ENCODE results near the gene CD4. TPM values are rescaled to one million over a fixed set of nuclear protein-coding genes. Genes with fewer than 3 reads are reported as not detected.
A peak's percentile ranks its signal among the peaks of the same experiment; 100 is the strongest.

Gene CD4
- total RNA-seq, 2 donors from 2014 or later: 4.3 to 18.1 TPM

DNA sequence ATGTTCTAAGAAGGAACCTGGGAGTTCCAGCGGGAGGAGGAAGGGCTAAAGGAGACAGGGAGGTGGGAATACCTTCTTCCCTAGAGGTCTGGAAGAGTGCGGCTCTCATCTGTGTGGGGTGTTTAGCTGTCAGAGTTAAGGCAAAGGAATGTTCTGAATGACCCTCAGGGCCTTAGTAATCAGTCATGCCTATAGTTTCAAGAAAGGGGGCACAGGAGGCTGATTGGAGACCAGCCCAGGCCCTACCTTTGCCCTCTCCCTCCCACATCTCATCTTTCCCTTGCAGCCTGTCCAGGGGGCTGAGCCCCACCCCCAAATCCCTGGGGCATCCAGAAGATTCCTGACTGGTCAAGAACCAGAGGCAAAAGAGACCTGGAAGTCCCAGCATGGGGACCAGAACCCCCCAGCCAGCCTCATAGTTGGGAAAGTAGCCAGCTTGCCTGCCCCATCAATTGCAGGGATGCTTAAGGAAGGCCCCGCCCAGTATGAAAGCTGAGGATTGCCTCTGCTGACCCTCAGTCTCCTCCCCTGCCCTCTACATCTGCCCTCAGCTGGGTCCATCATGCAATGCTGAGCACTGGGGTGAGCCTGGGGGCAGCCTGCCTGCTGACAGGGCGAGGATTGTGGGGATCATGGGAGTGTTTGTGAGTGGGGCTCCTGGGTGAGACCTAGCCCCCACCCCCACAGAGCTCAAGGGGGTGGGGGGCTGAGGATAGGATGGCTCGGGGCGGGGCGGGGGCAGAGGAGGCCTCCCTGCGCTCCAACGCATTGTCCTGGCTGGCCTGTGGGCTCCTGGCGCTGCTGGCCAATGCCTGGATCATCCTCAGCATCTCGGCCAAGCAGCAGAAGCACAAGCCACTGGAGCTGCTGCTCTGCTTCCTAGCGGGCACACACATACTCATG is 34.1 kb downstream of the CD4 start:
- ATAC-seq (no peak), DNase-seq (no peak)
- intact Hi-C loops (cut with DNase I, micrococcal nuclease): loop anchor here in 1 of 2 donors (10.0 kb wide), 1 partner anchor 69 kb away; the partner anchor contains the start of gene MLF2

DNA sequence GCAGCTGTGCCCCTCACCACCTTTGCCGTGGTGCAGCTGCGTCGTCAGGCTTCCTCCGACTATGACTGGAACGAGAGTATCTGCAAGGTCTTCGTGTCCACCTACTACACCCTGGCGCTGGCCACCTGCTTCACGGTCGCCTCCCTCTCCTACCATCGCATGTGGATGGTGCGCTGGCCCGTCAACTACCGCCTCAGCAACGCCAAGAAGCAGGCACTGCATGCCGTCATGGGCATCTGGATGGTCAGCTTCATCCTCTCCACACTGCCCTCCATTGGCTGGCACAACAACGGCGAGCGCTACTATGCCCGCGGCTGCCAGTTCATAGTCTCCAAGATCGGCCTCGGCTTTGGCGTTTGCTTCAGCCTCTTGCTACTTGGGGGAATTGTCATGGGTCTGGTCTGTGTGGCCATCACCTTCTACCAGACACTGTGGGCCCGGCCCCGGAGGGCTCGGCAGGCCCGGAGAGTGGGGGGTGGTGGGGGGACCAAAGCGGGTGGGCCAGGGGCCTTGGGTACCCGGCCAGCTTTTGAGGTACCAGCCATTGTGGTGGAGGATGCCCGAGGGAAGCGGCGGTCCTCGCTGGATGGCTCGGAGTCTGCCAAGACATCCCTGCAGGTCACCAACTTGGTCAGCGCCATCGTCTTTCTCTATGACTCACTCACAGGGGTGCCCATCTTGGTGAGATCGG is 34.9 kb downstream of the CD4 start:
- intact Hi-C loops (cut with DNase I, micrococcal nuclease): loop anchor here in 1 of 2 donors (10.0 kb wide), 1 partner anchor 69 kb away; the partner anchor contains the start of gene MLF2
- ATAC-seq: no peak
- DNase-seq: peak in 1 of 2 donors; percentile 29

DNA sequence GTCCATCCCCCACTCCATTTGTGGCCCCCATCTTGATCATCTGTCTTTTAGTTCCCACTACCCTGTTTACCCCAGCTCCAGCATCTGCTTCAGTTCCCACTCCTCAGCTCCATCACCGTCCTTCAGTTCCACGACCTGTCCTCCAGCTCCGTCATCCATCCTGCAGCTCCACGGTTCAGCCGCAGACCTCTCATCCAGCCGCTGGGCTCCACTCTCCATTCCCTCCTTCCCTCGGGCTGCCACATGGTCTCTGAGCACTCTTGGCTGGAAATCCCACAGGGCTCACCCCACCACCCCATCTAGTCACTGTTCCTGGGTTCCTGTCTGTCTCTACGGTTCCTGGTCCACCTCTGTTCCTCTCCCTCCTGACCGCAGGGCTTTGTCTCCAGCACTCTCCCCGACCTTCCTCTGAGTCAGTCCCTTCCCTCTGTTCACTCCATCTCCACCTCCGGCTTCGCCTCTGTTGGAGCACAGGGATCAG is 35.6 kb downstream of the CD4 start:
- no peak for ATAC-seq
- intact Hi-C loops (cut with DNase I, micrococcal nuclease): loop anchor here (5.0 to 10.0 kb wide), 2 partner anchors 70 to 88 kb away; partner anchors contain the start of gene MLF2 (in 1 of the 2)
- DNase-seq: no peak

DNA sequence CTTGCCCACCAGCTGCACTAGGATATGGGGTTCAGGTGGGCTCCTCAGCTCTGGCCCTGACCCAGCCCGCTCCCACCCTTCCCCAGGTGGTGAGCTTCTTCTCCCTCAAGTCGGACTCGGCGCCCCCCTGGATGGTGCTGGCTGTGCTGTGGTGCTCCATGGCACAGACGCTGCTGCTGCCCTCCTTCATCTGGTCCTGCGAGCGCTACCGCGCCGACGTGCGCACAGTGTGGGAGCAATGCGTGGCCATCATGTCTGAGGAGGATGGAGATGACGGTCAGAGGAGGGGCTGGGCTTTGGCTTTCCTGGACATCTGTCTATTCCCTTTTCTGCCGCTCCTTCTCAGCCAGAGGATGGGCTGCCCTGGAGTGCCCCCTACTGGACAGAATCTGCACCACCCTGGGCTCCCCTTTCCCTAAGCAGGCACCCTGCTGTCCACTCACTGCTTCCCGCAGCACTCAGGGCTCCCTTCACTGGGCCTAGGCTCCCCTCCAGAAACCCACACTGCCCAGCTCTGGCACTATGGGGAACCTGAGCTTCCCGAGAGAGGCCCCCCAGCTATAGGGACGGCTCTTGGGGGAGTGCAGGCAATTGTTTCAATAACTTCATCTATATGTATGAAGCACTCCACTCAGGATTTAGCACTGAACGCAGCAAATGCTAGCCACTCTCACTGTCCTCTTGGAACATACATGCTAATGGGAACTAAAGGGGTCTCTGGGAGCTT is 36.2 kb downstream of the CD4 start:
- DNase-seq: peak; percentile 71 to 88
- intact Hi-C loops (cut with DNase I, micrococcal nuclease): loop anchor here (5.0 to 10.0 kb wide), 2 partner anchors 71 to 88 kb away; partner anchors contain the start of gene MLF2 (in 1 of the 2)
- ATAC-seq: peak; percentile 79

DNA sequence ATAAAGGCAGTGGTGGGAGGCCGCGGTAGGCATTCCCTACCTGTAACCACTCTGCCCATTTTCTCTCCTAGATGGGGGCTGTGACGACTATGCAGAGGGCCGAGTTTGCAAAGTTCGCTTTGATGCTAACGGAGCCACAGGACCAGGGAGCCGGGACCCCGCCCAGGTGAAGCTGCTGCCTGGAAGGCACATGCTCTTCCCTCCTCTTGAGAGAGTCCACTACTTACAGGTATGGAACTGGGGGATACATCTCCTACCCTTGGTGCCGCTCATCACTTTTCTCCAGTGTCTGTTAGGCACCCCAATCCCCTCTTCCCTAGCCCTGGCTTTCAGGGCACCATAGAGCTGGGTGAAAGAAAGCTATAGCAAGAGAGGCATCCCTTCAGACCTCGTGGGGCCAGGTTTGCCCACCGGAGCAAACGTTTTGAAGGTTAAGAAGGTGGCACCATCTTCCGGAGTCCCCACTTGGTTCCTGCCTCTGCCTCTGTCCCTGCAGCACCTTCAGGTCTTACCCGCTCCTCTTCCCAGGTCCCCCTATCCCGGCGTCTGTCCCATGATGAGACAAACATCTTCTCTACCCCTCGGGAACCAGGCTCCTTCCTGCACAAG is 36.9 kb downstream of the CD4 start:
- DNase-seq (no peak), ATAC-seq (no peak)
- intact Hi-C loops (cut with DNase I, micrococcal nuclease): loop anchor here (5.0 to 10.0 kb wide), 2 partner anchors 71 to 89 kb away; partner anchors contain the start of gene MLF2 (in 1 of the 2)

DNA sequence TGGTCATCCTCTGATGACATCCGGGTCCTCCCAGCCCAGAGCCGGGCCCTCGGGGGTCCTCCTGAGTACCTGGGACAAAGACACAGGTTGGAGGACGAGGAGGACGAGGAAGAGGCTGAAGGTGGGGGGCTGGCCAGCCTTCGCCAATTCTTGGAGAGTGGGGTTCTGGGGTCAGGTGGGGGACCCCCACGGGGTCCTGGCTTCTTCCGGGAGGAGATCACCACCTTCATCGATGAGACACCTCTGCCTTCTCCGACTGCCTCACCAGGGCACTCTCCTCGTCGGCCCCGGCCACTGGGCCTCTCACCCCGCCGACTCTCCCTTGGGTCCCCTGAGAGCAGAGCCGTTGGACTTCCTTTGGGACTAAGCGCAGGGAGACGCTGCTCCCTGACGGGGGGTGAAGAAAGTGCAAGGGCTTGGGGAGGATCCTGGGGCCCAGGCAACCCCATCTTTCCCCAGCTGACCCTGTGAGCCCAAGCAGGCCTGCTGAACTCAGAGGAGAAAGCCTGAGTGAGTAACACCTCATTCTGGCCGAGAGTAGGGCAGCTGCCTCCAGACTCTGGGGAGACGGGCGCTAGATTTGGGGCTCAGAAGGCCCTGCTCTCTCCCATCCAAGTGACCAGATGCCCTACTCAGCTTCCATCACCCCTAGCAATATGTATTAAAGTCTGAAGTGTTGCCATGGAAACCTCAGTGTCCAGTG is 37.6 kb downstream of the CD4 start:
- intact Hi-C loops (cut with DNase I, micrococcal nuclease): loop anchor here (5.0 to 10.0 kb wide), 2 partner anchors 72 to 90 kb away; partner anchors contain the start of gene MLF2 (in 1 of the 2)
- ATAC-seq: no peak
- DNase-seq: no peak

DNA sequence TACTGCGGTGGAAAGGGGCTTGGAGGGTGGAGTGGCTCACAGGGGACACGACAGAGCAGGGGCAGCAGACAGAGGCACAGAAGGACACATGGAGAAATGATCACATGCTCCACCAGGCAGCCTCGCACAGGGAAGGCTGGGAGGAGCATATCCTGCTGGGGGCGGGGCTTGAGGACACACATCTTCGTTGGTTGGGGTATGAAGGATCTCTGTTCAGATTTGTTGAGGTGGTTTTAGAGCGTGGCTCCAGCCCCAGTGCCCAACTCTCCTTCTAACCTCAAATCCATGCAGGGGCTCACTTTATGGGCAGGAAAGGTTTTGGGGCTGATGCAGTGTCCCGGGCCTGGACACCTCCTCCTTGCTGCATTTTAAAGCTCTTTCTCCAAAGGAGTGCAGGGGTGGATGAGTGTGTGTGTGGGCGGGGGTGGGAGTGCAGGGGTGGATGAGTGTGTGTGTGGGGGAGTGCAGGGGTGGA is 38.1 kb downstream of the CD4 start:
- ATAC-seq (peak; percentile 48), DNase-seq (peak; percentile 83)
- intact Hi-C loops (cut with DNase I, micrococcal nuclease): loop anchor here (5.0 to 10.0 kb wide), 2 partner anchors 73 to 90 kb away; partner anchors contain the start of gene MLF2 (in 1 of the 2)

DNA sequence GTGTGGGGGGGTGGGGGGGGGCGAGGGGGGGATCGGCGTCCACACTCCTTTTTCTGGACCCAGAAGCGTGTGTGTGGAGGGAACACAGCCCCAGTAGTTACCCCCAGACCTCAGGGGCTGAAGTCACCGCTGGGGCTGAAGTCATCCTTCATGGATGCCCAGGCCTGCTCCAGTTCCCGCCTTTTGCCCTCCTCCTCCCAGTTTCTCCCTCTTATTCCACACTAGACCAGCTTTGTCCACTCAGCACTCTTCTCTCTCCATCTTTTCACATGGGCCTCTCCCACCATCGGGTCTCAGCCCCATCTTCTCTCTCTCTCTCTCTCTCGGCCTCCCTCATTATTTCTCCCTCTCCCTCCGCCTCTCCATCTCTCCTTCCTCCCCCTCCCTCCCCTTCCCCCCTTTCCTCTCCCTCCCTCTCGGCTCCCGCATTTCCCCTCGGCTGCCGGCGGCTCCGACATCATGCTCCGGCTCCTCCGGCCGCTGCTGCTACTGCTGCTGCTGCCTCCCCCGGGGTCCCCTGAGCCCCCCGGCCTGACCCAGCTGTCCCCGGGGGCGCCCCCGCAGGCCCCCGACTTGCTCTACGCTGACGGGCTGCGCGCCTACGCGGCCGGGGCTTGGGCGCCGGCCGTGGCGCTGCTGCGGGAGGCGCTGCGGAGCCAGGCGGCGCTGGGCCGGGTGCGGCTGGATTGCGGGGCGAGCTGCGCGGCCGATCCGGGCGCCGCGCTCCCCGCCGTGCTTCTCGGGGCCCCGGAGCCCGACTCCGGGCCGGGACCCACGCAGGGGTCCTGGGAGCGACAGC is 38.9 kb downstream of the CD4 start, which contains the start of gene P3H3:
TSS of gene P3H3 (plus strand) at position 426 of the 799 bp plus-strand sequence. CDS start at position 460, 34 bp downstream.
- intact Hi-C loops (cut with DNase I, micrococcal nuclease): loop anchor here (5.0 to 10.0 kb wide), 2 partner anchors 73 to 91 kb away; partner anchors contain the start of gene MLF2 (in 1 of the 2)
- peak; percentile 39 for ATAC-seq
- DNase-seq: no peak

DNA sequence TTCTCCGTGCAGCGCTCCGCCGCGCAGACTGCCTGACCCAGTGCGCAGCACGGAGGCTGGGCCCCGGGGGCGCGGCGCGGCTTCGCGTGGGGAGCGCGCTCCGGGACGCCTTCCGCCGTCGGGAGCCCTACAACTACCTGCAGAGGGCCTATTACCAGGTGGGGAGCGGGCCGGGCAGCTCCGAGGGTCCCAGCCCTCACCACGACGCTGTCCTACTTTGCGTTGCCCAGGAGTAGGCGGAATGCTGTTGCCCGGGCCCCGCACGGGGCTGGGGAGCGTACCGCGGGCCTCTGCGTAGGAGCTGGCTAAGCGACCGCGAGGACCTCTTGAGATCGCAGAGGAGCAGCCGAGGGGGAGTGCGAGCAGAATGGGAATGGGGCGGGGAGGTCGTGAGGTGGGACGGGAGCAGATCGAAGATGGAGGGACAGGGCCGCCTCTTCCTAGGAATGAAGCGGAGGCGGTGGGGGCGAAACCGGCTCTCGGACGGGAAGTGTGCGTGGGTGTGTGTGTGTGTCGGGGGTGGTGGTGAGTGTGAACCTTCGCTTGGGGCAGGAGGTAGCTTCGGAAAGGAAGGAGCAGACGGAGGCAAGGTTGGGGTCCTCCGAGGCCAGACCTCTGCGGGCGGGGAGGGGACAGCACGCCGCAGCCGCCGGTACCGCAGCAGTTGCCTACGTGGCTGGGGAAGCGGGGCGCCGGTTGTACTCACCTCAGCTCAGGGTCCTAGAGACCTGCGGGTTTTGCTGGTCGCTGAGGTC is 39.6 kb downstream of the CD4 start:
- DNase-seq (peak; percentile 57 to 58), ATAC-seq (peak; percentile 31)
- intact Hi-C loops (cut with DNase I, micrococcal nuclease): loop anchor here (5.0 to 10.0 kb wide), 2 partner anchors 74 to 92 kb away; partner anchors contain the start of gene MLF2 (in 1 of the 2)

DNA sequence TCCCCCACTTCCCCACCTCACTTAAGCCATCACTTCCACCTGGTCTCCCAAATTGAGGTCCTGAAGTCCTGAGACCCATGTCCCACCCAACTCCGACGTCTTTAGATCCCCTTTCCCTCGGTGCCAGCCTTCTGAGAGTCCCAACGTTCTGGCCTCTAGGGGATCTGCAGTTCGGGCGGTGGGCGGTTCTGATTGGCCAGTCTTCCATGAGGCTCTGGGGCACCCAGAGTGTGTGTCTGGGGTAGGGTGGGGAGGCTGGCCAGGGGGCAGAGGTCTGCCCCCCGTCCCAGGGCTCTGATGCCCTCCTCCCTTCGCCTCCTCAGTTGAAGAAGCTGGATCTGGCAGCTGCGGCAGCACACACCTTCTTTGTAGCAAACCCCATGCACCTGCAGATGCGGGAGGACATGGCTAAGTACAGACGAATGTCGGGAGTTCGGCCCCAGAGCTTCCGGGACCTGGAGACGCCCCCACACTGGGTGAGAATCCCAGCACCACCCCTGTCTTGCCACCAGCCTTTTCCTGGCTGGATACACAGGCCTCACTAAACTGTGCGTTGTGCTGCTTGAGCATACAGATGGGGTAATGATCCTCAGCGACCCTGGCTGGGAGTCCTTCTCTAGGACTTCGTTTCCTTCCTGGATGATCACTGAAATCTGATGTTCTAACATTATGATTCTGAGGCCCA is 40.4 kb downstream of the CD4 start:
- intact Hi-C loops (cut with DNase I, micrococcal nuclease): loop anchor here (5.0 to 10.0 kb wide), 2 partner anchors 75 to 92 kb away; partner anchors contain the start of gene MLF2 (in 1 of the 2)
- ATAC-seq: peak; percentile 4
- DNase-seq: no peak

DNA sequence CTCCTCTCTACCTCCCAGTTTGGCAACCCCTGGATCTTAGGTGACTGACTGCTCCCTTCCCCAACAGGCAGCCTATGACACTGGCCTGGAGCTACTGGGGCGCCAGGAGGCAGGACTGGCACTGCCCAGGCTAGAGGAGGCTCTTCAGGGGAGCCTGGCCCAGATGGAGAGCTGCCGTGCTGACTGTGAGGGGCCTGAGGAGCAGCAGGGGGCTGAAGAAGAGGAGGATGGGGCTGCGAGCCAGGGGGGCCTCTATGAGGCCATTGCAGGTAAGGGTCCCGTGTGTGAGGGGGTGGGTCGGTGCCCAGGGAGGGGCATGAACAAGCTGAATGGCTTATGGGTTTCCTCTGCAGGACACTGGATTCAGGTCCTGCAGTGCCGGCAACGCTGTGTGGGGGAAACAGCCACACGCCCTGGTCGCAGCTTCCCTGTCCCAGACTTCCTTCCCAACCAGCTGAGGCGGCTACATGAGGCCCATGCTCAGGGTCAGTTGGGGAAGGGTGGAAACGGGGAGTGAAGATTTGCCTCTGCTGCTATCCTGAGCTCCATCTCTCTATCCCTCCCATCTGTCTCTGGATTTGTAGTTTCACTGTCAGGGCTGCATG is 41.1 kb downstream of the CD4 start:
- no peak for ATAC-seq
- DNase-seq: no peak
- intact Hi-C loops (cut with DNase I, micrococcal nuclease): no loop called here

DNA sequence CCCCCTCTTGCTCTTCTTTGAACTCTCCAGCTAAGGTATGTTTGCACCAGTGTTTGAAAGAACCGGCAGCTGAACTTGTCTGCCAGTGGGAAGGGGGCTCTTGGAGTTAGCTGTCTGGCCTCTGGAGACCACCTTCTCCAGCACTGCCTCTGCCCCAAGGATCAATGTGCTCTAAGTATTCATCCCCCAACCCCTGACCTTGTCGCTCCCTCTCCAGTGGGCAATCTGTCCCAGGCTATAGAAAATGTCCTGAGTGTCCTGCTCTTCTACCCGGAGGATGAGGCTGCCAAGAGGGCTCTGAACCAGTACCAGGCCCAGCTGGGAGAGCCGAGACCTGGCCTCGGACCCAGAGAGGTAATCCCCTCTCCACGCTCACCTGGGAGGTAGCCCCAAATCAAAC is 41.7 kb downstream of the CD4 start:
- ATAC-seq (no peak), DNase-seq (no peak)
- intact Hi-C loops (cut with DNase I, micrococcal nuclease): no loop called here

DNA sequence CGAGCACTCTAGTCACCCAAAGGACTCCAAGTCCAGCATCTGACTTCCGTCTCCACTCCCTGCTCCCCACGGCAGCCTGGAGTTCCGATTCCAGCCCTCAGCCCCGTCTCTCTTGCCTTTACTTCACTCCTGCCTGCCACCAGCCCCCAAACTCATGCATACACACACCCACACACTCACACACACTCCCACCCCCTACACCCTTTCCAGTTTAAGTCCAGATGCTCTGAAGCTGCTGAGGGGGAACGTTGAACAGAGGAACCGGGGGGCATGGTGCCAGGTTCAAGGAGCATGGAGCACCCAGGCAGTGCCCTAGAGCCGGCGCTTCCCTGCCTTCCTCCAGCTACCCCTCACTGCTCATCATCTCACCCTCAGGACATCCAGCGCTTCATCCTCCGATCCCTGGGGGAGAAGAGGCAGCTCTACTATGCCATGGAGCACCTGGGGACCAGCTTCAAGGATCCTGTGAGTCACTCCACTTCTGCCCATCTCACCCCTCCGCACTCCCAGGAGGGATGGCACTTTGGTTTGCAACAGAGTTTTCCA is 42.2 kb downstream of the CD4 start:
- ATAC-seq: no peak
- no peak for DNase-seq
- intact Hi-C loops (cut with DNase I, micrococcal nuclease): no loop called here

DNA sequence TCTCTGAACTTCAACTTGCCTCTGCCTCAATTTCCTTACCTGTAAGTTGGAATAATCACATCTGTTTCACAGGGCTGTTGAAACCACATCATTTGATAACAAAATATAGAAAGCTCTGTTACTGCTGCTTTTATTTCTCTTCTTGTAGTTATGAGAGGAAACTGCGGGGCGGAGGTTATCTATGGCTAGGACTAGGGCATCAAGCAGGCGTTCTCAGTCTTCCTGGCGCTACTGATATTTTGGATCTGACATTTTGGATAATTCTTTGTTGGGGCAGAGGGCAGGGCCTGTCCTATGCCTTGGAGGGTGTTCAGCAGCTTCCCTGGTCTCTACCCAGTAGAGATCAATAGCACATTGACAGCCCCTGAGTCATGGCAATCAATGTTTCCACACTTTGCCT is 42.8 kb downstream of the CD4 start:
- DNase-seq (no peak), ATAC-seq (no peak)
- intact Hi-C loops (cut with DNase I, micrococcal nuclease): no loop called here
